ENCODE results near the gene KMT2A. TPM values are rescaled to one million over a fixed set of nuclear protein-coding genes. Genes with fewer than 3 reads are reported as not detected.

The KMT2A gene
- total and polyA plus RNA-seq, 4 donors, result 44.6 to 66.8 (median 45.5) TPM

GRCh38 chr11:118530180-118530682 lies 93.9 kb downstream of the KMT2A start:
- Histone ChIP-seq H3K4me1 (ENCODE audit: control insufficient read depth, insufficient read depth, low read length) (peaks cover 42% of the 10 kb centered on the region), H3K27ac (ENCODE audit: low read depth, low read length) (no peak overlapping the region), H3K9me3 (ENCODE audit: control insufficient read depth, insufficient read depth, low read length) (no peaks in the 10 kb centered on the region), H3K36me3 (ENCODE audit: control insufficient read depth, insufficient read depth, low read length) (peaks cover 42% of the 10 kb centered on the region), H3K27me3 (ENCODE audit: control insufficient read depth, insufficient read depth, low read length) (no peaks in the 10 kb centered on the region), H3K4me3 (ENCODE audit: low read depth, low read length) (peak overlapping the region; percentile 71)
- peak in 1 of 6 donors; percentile 64 for DNase-seq (ENCODE audit: low read depth in 4 of 6, low spot score in 6 of 6)
- WGBS (ENCODE audit: insufficient coverage), result 3% methylated on average over 30 of the region's 31 CpGs

- WGBS (ENCODE audit: insufficient coverage), result under 1% methylated on average over 84 of the region's 94 CpGs
- Histone ChIP-seq H3K36me3 (ENCODE audit: control insufficient read depth, insufficient read depth, low read length) (peaks cover 45% of the 10 kb centered on the region), H3K27me3 (ENCODE audit: control insufficient read depth, insufficient read depth, low read length) (no peaks in the 10 kb centered on the region), H3K4me1 (ENCODE audit: control insufficient read depth, insufficient read depth, low read length) (peaks cover 42% of the 10 kb centered on the region), H3K27ac (ENCODE audit: low read depth, low read length) (peak within 1 kb of the TSS; percentile 47), H3K4me3 (ENCODE audit: low read depth, low read length) (peak within 1 kb of the TSS; percentile 71), H3K9me3 (ENCODE audit: control insufficient read depth, insufficient read depth, low read length) (no peaks in the 10 kb centered on the region)
- peak; percentile 47 to 92 (median 61) for DNase-seq (ENCODE audit: low read depth in 4 of 6, low spot score in 6 of 6)
These were observed 94.6 kb downstream of the KMT2A start, which contains the start of gene TMEM25 for GRCh38 chr11:118530683-118531596. Gene TMEM25, plus strand, starts transcription at chr11:118531192. Its CDS starts 610 bp downstream, at chr11:118531802.

- Histone ChIP-seq H3K4me3 (ENCODE audit: low read depth, low read length) (peak overlapping the region; percentile 71), H3K36me3 (ENCODE audit: control insufficient read depth, insufficient read depth, low read length) (peaks cover 50% of the 10 kb centered on the region), H3K27ac (ENCODE audit: low read depth, low read length) (no peak overlapping the region), H3K27me3 (ENCODE audit: control insufficient read depth, insufficient read depth, low read length) (no peaks in the 10 kb centered on the region), H3K4me1 (ENCODE audit: control insufficient read depth, insufficient read depth, low read length) (peaks cover 42% of the 10 kb centered on the region), H3K9me3 (ENCODE audit: control insufficient read depth, insufficient read depth, low read length) (no peaks in the 10 kb centered on the region)
- WGBS (ENCODE audit: insufficient coverage), result 8% methylated on average over 12 of the region's 12 CpGs
- DNase-seq (ENCODE audit: low read depth in 4 of 6, low spot score in 6 of 6), result no peak
These were observed 95.3 kb downstream of the KMT2A start for GRCh38 chr11:118531597-118532084.

GRCh38 chr11:118532091-118532490 lies 95.8 kb downstream of the KMT2A start:
- WGBS (ENCODE audit: insufficient coverage), result 79% methylated on average over 10 of the region's 10 CpGs
- Histone ChIP-seq H3K9me3 (ENCODE audit: control insufficient read depth, insufficient read depth, low read length) (no peaks in the 10 kb centered on the region), H3K4me1 (ENCODE audit: control insufficient read depth, insufficient read depth, low read length) (peaks cover 42% of the 10 kb centered on the region), H3K27ac (ENCODE audit: low read depth, low read length) (no peak overlapping the region), H3K4me3 (ENCODE audit: low read depth, low read length) (peak overlapping the region; percentile 71), H3K36me3 (ENCODE audit: control insufficient read depth, insufficient read depth, low read length) (peaks cover 54% of the 10 kb centered on the region), H3K27me3 (ENCODE audit: control insufficient read depth, insufficient read depth, low read length) (no peaks in the 10 kb centered on the region)
- no peak for DNase-seq (ENCODE audit: low read depth in 4 of 6, low spot score in 6 of 6)

- WGBS (ENCODE audit: insufficient coverage), result 95% methylated on average over 19 of the region's 19 CpGs
- Histone ChIP-seq H3K27ac (ENCODE audit: low read depth, low read length) (no peak overlapping the region), H3K9me3 (ENCODE audit: control insufficient read depth, insufficient read depth, low read length) (no peaks in the 10 kb centered on the region), H3K27me3 (ENCODE audit: control insufficient read depth, insufficient read depth, low read length) (no peaks in the 10 kb centered on the region), H3K4me3 (ENCODE audit: low read depth, low read length) (no peak overlapping the region), H3K4me1 (ENCODE audit: control insufficient read depth, insufficient read depth, low read length) (peaks cover 42% of the 10 kb centered on the region), H3K36me3 (ENCODE audit: control insufficient read depth, insufficient read depth, low read length) (peaks cover 56% of the 10 kb centered on the region)
- DNase-seq (ENCODE audit: low read depth in 4 of 6, low spot score in 6 of 6), result no peak
These were observed 96.8 kb downstream of the KMT2A start for GRCh38 chr11:118532852-118533768.

- peak in 2 of 6 donors; percentile 20 to 50 for DNase-seq (ENCODE audit: low read depth in 4 of 6, low spot score in 6 of 6)
- WGBS (ENCODE audit: insufficient coverage), result 66% methylated on average over 26 of the region's 27 CpGs
- peaks cover 39% of the 10 kb centered on the region for H3K4me1 ChIP-seq (ENCODE audit: control insufficient read depth, insufficient read depth, low read length)
- H3K27me3 ChIP-seq (ENCODE audit: control insufficient read depth, insufficient read depth, low read length), result no peaks in the 10 kb centered on the region
- peaks cover 50% of the 10 kb centered on the region for H3K36me3 ChIP-seq (ENCODE audit: control insufficient read depth, insufficient read depth, low read length)
- H3K4me3 ChIP-seq (ENCODE audit: low read depth, low read length), result no peak overlapping the region
- H3K27ac ChIP-seq (ENCODE audit: low read depth, low read length), result peak overlapping the region; percentile 25
- no peaks in the 10 kb centered on the region for H3K9me3 ChIP-seq (ENCODE audit: control insufficient read depth, insufficient read depth, low read length)
These were observed 97.8 kb downstream of the KMT2A start for GRCh38 chr11:118533769-118534729.

- Histone ChIP-seq H3K27me3 (ENCODE audit: control insufficient read depth, insufficient read depth, low read length) (no peaks in the 10 kb centered on the region), H3K4me1 (ENCODE audit: control insufficient read depth, insufficient read depth, low read length) (peaks cover 31% of the 10 kb centered on the region), H3K4me3 (ENCODE audit: low read depth, low read length) (no peak overlapping the region), H3K9me3 (ENCODE audit: control insufficient read depth, insufficient read depth, low read length) (no peaks in the 10 kb centered on the region), H3K27ac (ENCODE audit: low read depth, low read length) (no peak overlapping the region), H3K36me3 (ENCODE audit: control insufficient read depth, insufficient read depth, low read length) (peaks cover 54% of the 10 kb centered on the region)
- WGBS (ENCODE audit: insufficient coverage), result 79% methylated on average over 3 of the region's 9 CpGs
- DNase-seq (ENCODE audit: low read depth in 4 of 6, low spot score in 6 of 6), result no peak
These were observed 99.0 kb downstream of the KMT2A start for GRCh38 chr11:118535261-118535660.

- Histone ChIP-seq H3K9me3 (ENCODE audit: control insufficient read depth, insufficient read depth, low read length) (no peaks in the 10 kb centered on the region), H3K27me3 (ENCODE audit: control insufficient read depth, insufficient read depth, low read length) (no peaks in the 10 kb centered on the region), H3K4me1 (ENCODE audit: control insufficient read depth, insufficient read depth, low read length) (peaks cover 24% of the 10 kb centered on the region), H3K4me3 (ENCODE audit: low read depth, low read length) (no peak overlapping the region), H3K36me3 (ENCODE audit: control insufficient read depth, insufficient read depth, low read length) (peaks cover 63% of the 10 kb centered on the region), H3K27ac (ENCODE audit: low read depth, low read length) (no peak overlapping the region)
- 100% methylated on average over 3 of the region's 5 CpGs for WGBS (ENCODE audit: insufficient coverage)
- DNase-seq (ENCODE audit: low read depth in 4 of 6, low spot score in 6 of 6), result no peak
These were observed 100.4 kb downstream of the KMT2A start for GRCh38 chr11:118536726-118537125.

Data from spinal cord (tissue), 10 donors.